ENCODE measurements around the gene SETD7.

Gene SETD7

GRCh38 chr4:139493176-139493575 lies 62.8 kb downstream of the SETD7 start:
- no peak for DNase-seq (ENCODE audit: low read depth)
- no peak for TF ChIP-seq CTCF (IDR thresholded peaks at IDR 0.05; ENCODE audit: control insufficient read depth, insufficient read depth, low read depth, low read length, missing control alignments)
- no peak overlapping the region for H3K4me3 ChIP-seq (ENCODE audit: control insufficient read depth, low read depth, low read length)

DNA sequence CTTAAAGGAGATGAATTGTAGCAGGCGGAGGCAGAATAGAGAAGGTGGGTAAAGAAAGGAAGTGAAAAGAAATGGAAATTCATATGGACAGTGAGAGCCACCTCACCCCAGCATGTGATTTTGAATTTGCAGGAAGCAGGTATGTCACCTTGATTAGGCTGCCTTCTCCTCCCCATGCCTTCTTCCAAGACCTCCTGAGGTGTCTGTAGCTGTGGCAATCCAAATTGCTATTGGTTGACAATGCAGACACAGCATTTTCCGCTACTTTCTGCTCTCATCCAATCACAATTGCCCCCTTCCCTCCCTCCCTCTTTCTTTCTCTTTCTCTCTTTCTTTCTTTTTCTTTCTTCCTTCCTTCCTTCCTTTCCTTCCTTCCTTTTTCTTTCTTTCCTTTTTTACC lies 63.6 kb downstream of the SETD7 start:
- H3K4me3 ChIP-seq (ENCODE audit: control insufficient read depth, low read depth, low read length) = no peak overlapping the region
- no peak for TF ChIP-seq CTCF (IDR thresholded peaks at IDR 0.05; ENCODE audit: control insufficient read depth, insufficient read depth, low read depth, low read length, missing control alignments)
- no peak for DNase-seq (ENCODE audit: low read depth)

DNA sequence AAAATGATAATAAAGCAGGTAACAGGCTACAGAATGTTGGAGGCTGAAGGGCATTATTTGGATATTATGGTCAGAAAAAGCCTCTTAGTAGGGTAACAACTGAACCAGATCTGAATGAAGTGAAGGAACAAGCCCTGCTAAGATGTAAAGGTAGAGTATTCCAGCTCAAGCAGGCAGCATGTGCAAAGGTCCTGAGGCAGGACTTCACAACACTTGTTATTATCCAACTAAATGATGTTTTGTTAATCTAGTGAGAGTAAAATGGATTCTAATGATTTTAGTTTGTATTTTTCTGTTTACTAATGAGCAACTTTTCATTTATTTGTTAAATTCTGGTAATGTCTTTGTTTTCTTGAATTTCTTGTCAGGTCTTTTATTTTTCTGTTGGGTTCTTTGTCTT lies 66.4 kb downstream of the SETD7 start:
- DNase-seq (ENCODE audit: low read depth) = no peak
- H3K4me3 ChIP-seq (ENCODE audit: control insufficient read depth, low read depth, low read length) = no peak overlapping the region
- TF ChIP-seq CTCF (IDR thresholded peaks at IDR 0.05; ENCODE audit: control insufficient read depth, insufficient read depth, low read depth, low read length, missing control alignments) = no peak

GRCh38 chr4:139488442-139488841 lies 67.6 kb downstream of the SETD7 start:
- H3K4me3 ChIP-seq (ENCODE audit: control insufficient read depth, low read depth, low read length) = no peak overlapping the region
- TF ChIP-seq CTCF (IDR thresholded peaks at IDR 0.05; ENCODE audit: control insufficient read depth, insufficient read depth, low read depth, low read length, missing control alignments) = no peak
- DNase-seq (ENCODE audit: low read depth) = no peak

DNA sequence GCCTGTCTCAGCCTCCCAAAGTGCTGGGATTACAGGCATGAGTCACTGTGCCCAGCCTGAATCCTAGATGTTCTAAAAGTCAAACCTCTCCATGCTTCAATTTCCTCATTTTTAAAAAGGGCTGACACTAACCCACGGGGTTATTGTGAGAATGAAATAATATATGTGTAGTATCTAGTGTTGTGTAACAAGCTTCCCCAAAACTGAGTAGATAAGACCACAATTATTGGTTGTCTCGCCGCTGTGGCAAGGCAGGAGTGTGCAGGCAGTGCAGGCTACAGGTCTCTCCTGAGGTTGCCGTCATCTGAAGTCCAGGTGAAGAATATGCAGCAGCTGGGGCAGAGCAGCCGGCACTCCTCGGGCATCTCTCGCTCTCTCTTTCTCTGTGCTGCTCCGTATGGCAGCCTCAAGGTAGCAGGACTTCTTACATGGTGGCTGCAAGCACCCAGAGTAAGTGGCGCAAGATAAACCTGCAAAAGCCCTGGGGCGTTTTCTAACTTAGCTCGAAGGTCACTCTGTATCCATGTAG lies 71.2 kb downstream of the SETD7 start:
- no peak for DNase-seq (ENCODE audit: low read depth)
- TF ChIP-seq CTCF (IDR thresholded peaks at IDR 0.05; ENCODE audit: control insufficient read depth, insufficient read depth, low read depth, low read length, missing control alignments) = no peak
- H3K4me3 ChIP-seq (ENCODE audit: control insufficient read depth, low read depth, low read length) = no peak overlapping the region

DNA sequence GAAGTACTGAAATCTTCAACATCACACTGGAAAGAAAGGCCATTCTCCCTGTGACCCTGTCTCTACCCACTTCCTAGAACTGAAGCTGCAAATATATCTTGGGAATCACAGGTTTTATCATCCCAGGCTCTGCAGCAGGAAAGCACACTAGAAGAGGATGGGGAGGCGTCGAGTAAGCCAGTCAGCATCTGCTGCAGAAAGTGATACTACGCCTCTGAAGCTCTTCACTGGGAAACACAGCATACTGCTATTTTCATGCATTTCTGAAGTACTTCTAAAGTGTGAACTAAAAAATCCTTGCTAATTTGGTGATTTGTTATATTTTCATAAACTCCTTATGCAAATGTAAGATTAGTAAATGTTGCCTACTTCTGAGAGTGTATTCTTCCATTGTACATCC lies 73.0 kb downstream of the SETD7 start:
- no peak overlapping the region for H3K4me3 ChIP-seq (ENCODE audit: control insufficient read depth, low read depth, low read length)

More for the DNA sequence above, 73.0 kb downstream of the SETD7 start:
- no peak for TF ChIP-seq CTCF (IDR thresholded peaks at IDR 0.05; ENCODE audit: control insufficient read depth, insufficient read depth, low read depth, low read length, missing control alignments)
- no peak for DNase-seq (ENCODE audit: low read depth)

All from AG09309 (cell line).